A549 treated with CORT108297 at 1 μM for 4 hours (cell line): ENCODE measurements around the gene SLC41A2. TPM values are rescaled to one million over a fixed set of nuclear protein-coding genes. Genes with fewer than 3 reads are reported as not detected.

Source experiments
- total RNA-seq: library from RNA; stranded (reverse); fragments of 200-300 nt; extraction: Qiagen RNA extraction; gene quantifications from 5 replicates; pipeline ENCODE4 v1.2.3, GENCODE V29; 2022

SLC41A2 gene
- 21.6 to 25.4 TPM (median 22.3 TPM) in 5 replicates for total RNA-seq

GRCh38 chr12:104958001-104958804 lies at the start of gene SLC41A2:
SLC41A2 (minus strand) TSS chr12:104958290; CDS start chr12:104928527, 29,763 bp downstream.

GRCh38 chr12:104986022-104986941 lies 28.2 kb upstream of the SLC41A2 start, which contains the start of gene NOPCHAP1:
NOPCHAP1 (plus strand) TSS chr12:104986316; CDS start chr12:104986353, 37 bp downstream.

Other genes with a start within 250 kb of the SLC41A2 start
- 33.1 to 37.0 TPM (median 35.0 TPM) in 5 replicates for gene NOPCHAP1, start 28.0 kb upstream of the SLC41A2 start, total RNA-seq
- 2.3 to 3.6 TPM (median 3.2 TPM) in 5 replicates for gene ALDH1L2, start 126.2 kb upstream of the SLC41A2 start, total RNA-seq
- gene WASHC4, start 149.4 kb upstream of the SLC41A2 start, total RNA-seq = 16.7 to 25.1 TPM (median 22.9 TPM) in 5 replicates